ENCODE data around the gene NPL.

NPL gene

GRCh38 chr1:182875889-182876288, 86.3 kb downstream of the NPL start:
- no peak for DNase-seq

GRCh38 chr1:182877331-182877730, 87.8 kb downstream of the NPL start:
- DNase-seq: no peak

GRCh38 chr1:182877842-182878241, 88.3 kb downstream of the NPL start:
- DNase-seq: no peak

All from fibroblast of skin of back (primary cell).